HepG2 (cell line): ENCODE results near the gene CCDC88C. TPM values are rescaled to one million over a fixed set of nuclear protein-coding genes. Genes with fewer than 3 reads are reported as not detected.

Experiments
- ATAC-seq: fragments of 200-7000 bp; cut with Tn5 transposase; 3 replicates; pipeline ENCODE4 v1.9.1; 2020; ENCODE audit warnings: mild to moderate bottlenecking, moderate library complexity
- BruUV-seq: library from RNA; stranded (reverse); fragments of 400-500 nt; replicated peaks from 2 replicates; lab custom pipeline; 2021; lab: Mats Ljungman, UMichigan
- CTCF ChIA-PET: fragments of 300-600 bp; formaldehyde crosslinking; extraction: SDS; loops from one replicate; lab custom pipeline; 2021; ENCODE audit warnings: low total read pairs, inconsistent platforms, low intra/inter-chr PET ratio; lab: Yijun Ruan, JAX
- POLR2A ChIA-PET: fragments of 350-600 bp; sonication (Branson Sonifier 250); formaldehyde crosslinking; loops from one replicate; lab custom pipeline; 2020; ENCODE audit warnings: antibody characterized with exemption, inconsistent platforms; lab: Yijun Ruan, JAX
- DNase-seq: peaks from one replicate; pipeline ENCODE4 v3.0.0-alpha.2; 2015; ENCODE audit warnings: low spot score
- FAIRE-seq: peaks from 3 replicates; lab custom pipeline; 2011; peaks lifted over from hg19 to GRCh38; lab: Jason Lieb, UNC
- H2AFZ ChIP-seq: one replicate; pipeline ENCODE4 v1.6.1; 2011; ENCODE audit warnings: low read length, inconsistent platforms
- H3K27ac ChIP-seq: fragments of 300-600 bp; 3 replicates; pipeline ENCODE4 v1.8.0; 2011; ENCODE audit warnings: mixed run types, mild to moderate bottlenecking, mixed read lengths, low read length, inconsistent platforms; ENCODE audit not compliant: insufficient read depth; ENCODE audit errors: extremely low read length
- H3K27me3 ChIP-seq, 2 experiments: fragments of 200-600 bp in 1 of 2; 2 replicates in 1 of 2; 3 replicates in 1 of 2; pipeline versions ENCODE4 v1.6.0 to v1.8.0; 2011; ENCODE audit warnings: low read length in 2 of 2, mild to moderate bottlenecking in 2 of 2, moderate library complexity in 2 of 2, inconsistent platforms in 1 of 2; ENCODE audit not compliant: insufficient read depth in 2 of 2, control insufficient read depth in 1 of 2
- H3K36me3 ChIP-seq, 2 experiments: fragments of 200-600 bp in 1 of 2; replicated peaks in 1 of 2; 2 replicates in 1 of 2; 3 replicates in 1 of 2; pipeline versions ENCODE4 v1.5.1 to v1.8.0; 2011; ENCODE audit warnings: low read length in 2 of 2, inconsistent platforms in 1 of 2; ENCODE audit not compliant: insufficient read depth in 2 of 2, control insufficient read depth in 1 of 2
- H3K4me1 ChIP-seq: 2 replicates; pipeline ENCODE4 v1.5.1; 2012; ENCODE audit warnings: low read length, inconsistent platforms; ENCODE audit not compliant: insufficient read depth
- H3K4me2 ChIP-seq: 2 replicates; pipeline ENCODE4 v1.6.0; 2011; ENCODE audit warnings: low read depth, low read length, inconsistent platforms
- H3K4me3 ChIP-seq, 3 experiments: fragments of 200-600 bp in 1 of 3; sonication (generic), shearing (Covaris generic) in 1 of 3; replicated peaks in 1 of 3; 2 replicates each; pipeline ENCODE4 v1.5.1; 2011 to 2016; ENCODE audit warnings: low read length in 3 of 3, inconsistent platforms in 2 of 3, low read depth in 2 of 3, mild to moderate bottlenecking in 2 of 3, control low read depth in 1 of 3, mixed read lengths in 1 of 3; ENCODE audit not compliant: insufficient read depth in 1 of 3
- H3K79me2 ChIP-seq: one replicate; pipeline ENCODE4 v1.6.1; 2011; ENCODE audit warnings: low read length, inconsistent platforms; ENCODE audit not compliant: insufficient read depth
- H3K9ac ChIP-seq: 2 replicates; pipeline ENCODE4 v1.6.0; 2011; ENCODE audit warnings: mild to moderate bottlenecking, low read depth, low read length, inconsistent platforms; ENCODE audit not compliant: insufficient read depth
- H3K9me3 ChIP-seq: 2 replicates; pipeline ENCODE4 v1.5.1; 2012; ENCODE audit warnings: mild to moderate bottlenecking, low read length
- H4K20me1 ChIP-seq: 2 replicates; pipeline ENCODE4 v1.6.0; 2011; ENCODE audit warnings: inconsistent platforms, mild to moderate bottlenecking, low read length, moderate library complexity; ENCODE audit not compliant: insufficient read depth
- AGO2 ChIP-seq: fragments of 200-400 bp; formaldehyde crosslinking; optimal IDR thresholded peaks from 2 replicates; pipeline ENCODE3; 2017; ENCODE audit warnings: mild to moderate bottlenecking, low read depth, low read length, moderate library complexity
- ATF3 ChIP-seq: sonication (generic); formaldehyde crosslinking; IDR thresholded peaks from 2 replicates; pipeline ENCODE4 v1.4.0; 2020; ENCODE audit warnings: missing genetic modification reagents
- GZF1 ChIP-seq: sonication (generic); formaldehyde crosslinking; IDR thresholded peaks from 2 replicates; pipeline ENCODE4 v1.5.1; 2020; ENCODE audit warnings: mild to moderate bottlenecking, missing genetic modification reagents
- HOXA3 ChIP-seq: sonication (generic); formaldehyde crosslinking; IDR thresholded peaks from 2 replicates; pipeline ENCODE4 v1.5.0; 2020; ENCODE audit warnings: missing genetic modification reagents
- NCOA1 ChIP-seq: sonication (generic); formaldehyde crosslinking; IDR thresholded peaks from 2 replicates; pipeline ENCODE4 v1.9.0; 2021; ENCODE audit warnings: missing genetic modification reagents
- SALL1 ChIP-seq: sonication (generic); formaldehyde crosslinking; IDR thresholded peaks from 2 replicates; pipeline ENCODE4 v1.8.0; 2022; ENCODE audit warnings: mild to moderate bottlenecking, missing genetic modification reagents
- SP1 ChIP-seq, 2 experiments: fragments of 450-650 bp in 1 of 2; sonication (generic) in 1 of 2; formaldehyde crosslinking in 1 of 2; IDR thresholded peaks; 2 replicates each; pipeline versions ENCODE4 v1.4.0 to v1.6.1; 2016 to 2020; ENCODE audit warnings: missing genetic modification reagents in 1 of 2
- SYNCRIP ChIP-seq: fragments of 200-400 bp; formaldehyde crosslinking; IDR thresholded peaks from 2 replicates; pipeline ENCODE4 v1.6.1; 2018; ENCODE audit warnings: mild to moderate bottlenecking, low read depth, low read length; ENCODE audit not compliant: insufficient read depth
- TCF7L2 ChIP-seq: IDR thresholded peaks from 2 replicates; pipeline ENCODE4 v1.6.1; 2011; ENCODE audit warnings: mild to moderate bottlenecking, low read depth, low read length, moderate library complexity
- TGIF2 ChIP-seq: IDR thresholded peaks from 2 replicates; pipeline ENCODE4 v1.6.1; 2016; ENCODE audit warnings: control low read depth, missing compliant biosample characterization
- ZFP91 ChIP-seq: sonication (generic); formaldehyde crosslinking; IDR thresholded peaks from 2 replicates; pipeline ENCODE4 v1.9.0; 2022; ENCODE audit warnings: missing genetic modification reagents, mild to moderate bottlenecking, borderline replicate concordance
- ZNF282 ChIP-seq: fragments of 450-650 bp; IDR thresholded peaks from 2 replicates; pipeline ENCODE4 v1.6.1; 2018; ENCODE audit not compliant: partially characterized antibody
- ZNF605 ChIP-seq: sonication (generic); formaldehyde crosslinking; IDR thresholded peaks from 2 replicates; pipeline ENCODE4 v1.8.0; 2022; ENCODE audit warnings: mild to moderate bottlenecking, missing genetic modification reagents
- ZNF614 ChIP-seq: IDR thresholded peaks from 2 replicates; pipeline ENCODE4 v1.6.1; 2018; ENCODE audit warnings: missing biosample characterization, missing genetic modification reagents, inconsistent platforms, borderline replicate concordance
- WGBS: methylation state at CpG from one replicate; pipeline ENCODE4 v1.1.6; 2017; ENCODE audit warnings: low lambda C conversion rate; 5-methylcytosine and 5-hydroxymethylcytosine counted together
- in situ Hi-C: cut with HindIII; loops from 2 replicates; pipeline ENCODE4 v1.10.0; 2017; ENCODE audit warnings: low pct_unique_long_range_greater_than_20kb; ENCODE audit not compliant: extremely low pct_ligation_motif_present
- intact Hi-C: fragments of 100-400 bp; cut with micrococcal nuclease; formaldehyde crosslinking; loops from one replicate; pipeline ENCODE4 v1.10.0; 2022; ENCODE audit not compliant: unreplicated experiment
- polyA plus RNA-seq, 8 experiments: library from polyadenylated mRNA; depleted of rRNA in 3 of 8; stranded (reverse) in 7 of 8; unstranded in 1 of 8; fragments of >200 nt; fragmentation: Illumina TruSeq in 4 of 8; extraction: Trizol in 4 of 8; gene quantifications; 2 replicates each; pipeline versions ENCODE4 v1.2.1 to v1.2.3, GENCODE V29; 2011 to 2016; ENCODE audit warnings: low read depth in 4 of 8, missing spikeins in 1 of 8, mixed read lengths in 1 of 8; ENCODE audit not compliant: insufficient read depth in 1 of 8
- total RNA-seq, 5 experiments: library from RNA; depleted of rRNA; stranded (reverse); fragments of >200 nt; fragmentation: Illumina TruSeq; extraction: Trizol; gene quantifications; 2 replicates each; pipeline ENCODE4 v1.2.3, GENCODE V29; 2016; ENCODE audit warnings: low read depth in 1 of 5
- TF ChIP-seq, protein P1 (sequence below): sonication (generic); formaldehyde crosslinking; IDR thresholded peaks from 2 replicates; pipeline ENCODE4 v1.9.0; 2021; ENCODE audit warnings: missing genetic modification reagents, borderline replicate concordance
- TF ChIP-seq, protein P2 (sequence below): sonication (generic); formaldehyde crosslinking; IDR thresholded peaks from 2 replicates; pipeline ENCODE4 v1.5.0; 2020; ENCODE audit warnings: missing genetic modification reagents
- TF ChIP-seq, protein P3 (sequence below): sonication (generic); formaldehyde crosslinking; IDR thresholded peaks from 2 replicates; pipeline ENCODE4 v1.4.0; 2020; ENCODE audit warnings: missing genetic modification reagents

The CCDC88C gene
- total and polyA plus RNA-seq, 2 of the 13 experiments (the other 11 are each of a cell fraction or from before 2014, with no cell fraction given) = 3.6 to 11.7 TPM

DNA sequence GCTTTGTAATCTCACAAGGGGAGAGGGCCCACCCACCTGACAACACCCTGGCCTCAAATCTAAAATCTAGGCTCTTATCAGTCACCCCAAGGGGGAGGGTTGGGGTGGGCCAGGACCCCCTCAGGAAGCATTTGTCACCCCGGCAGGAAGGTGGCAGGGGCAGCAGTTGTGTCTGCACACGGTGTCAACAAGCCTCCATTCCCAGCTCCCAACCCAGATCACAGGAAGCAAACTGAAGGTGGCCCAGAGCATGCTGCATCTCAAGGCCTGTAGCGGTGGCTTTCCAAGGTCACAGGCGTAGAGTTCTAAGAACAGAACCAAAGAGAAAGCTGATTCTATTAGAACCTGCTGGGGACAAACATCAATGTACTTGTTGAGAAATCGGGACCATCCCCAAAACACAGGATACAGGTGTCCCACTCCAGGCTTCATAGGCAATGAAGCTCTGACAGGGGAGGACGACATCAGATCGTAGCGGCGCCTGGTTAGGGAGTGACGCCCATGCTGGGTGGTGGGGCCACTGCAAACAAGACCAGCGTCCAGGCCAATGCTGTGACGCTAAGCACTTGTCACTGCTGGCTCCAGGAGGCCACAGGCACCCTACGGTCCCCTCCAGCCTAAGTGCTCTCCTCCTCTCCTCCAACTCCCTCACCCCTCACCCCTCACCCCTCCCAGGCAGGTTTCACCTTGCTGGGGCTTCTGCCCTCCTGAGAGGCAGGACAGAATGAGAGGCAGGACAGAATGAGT, 52.9 kb downstream of the CCDC88C start:
- Histone ChIP-seq H4K20me1 (no peaks in the 10 kb centered on the region), H3K9me3 (no peaks in the 10 kb centered on the region), H3K36me3 (no peaks in the 10 kb centered on the region), H3K4me1 (peaks cover 49% of the 10 kb centered on the region), H3K27me3 (no peaks in the 10 kb centered on the region), H3K79me2 (no peaks in the 10 kb centered on the region), H3K9ac (no peak overlapping the region), H3K4me3 (no peak overlapping the region), H3K27ac (no peak overlapping the region), H2AFZ (no peak overlapping the region), H3K4me2 (no peak overlapping the region)
- peak; percentile 21; the same call in 2 of the 3 replicates for ATAC-seq
- FAIRE-seq = no peak
- ChIA-PET CTCF (no interaction called here), POLR2A (no interaction called here)
- intact Hi-C loops (no loop called here), in situ Hi-C loops (no loop called here)
- 72% methylated on average over 5 of the region's 13 CpGs for WGBS
- BruUV-seq = no TSS peak
- DNase-seq = peak; percentile 13
- TF ChIP-seq, protein P1, sequence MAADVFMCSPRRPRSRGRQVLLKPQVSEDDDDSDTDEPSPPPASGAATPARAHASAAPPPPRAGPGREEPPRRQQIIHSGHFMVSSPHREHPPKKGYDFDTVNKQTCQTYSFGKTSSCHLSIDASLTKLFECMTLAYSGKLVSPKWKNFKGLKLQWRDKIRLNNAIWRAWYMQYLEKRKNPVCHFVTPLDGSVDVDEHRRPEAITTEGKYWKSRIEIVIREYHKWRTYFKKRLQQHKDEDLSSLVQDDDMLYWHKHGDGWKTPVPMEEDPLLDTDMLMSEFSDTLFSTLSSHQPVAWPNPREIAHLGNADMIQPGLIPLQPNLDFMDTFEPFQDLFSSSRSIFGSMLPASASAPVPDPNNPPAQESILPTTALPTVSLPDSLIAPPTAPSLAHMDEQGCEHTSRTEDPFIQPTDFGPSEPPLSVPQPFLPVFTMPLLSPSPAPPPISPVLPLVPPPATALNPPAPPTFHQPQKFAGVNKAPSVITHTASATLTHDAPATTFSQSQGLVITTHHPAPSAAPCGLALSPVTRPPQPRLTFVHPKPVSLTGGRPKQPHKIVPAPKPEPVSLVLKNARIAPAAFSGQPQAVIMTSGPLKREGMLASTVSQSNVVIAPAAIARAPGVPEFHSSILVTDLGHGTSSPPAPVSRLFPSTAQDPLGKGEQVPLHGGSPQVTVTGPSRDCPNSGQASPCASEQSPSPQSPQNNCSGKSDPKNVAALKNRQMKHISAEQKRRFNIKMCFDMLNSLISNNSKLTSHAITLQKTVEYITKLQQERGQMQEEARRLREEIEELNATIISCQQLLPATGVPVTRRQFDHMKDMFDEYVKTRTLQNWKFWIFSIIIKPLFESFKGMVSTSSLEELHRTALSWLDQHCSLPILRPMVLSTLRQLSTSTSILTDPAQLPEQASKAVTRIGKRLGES (CRISPR knock-in tag) = no peak
- TF ChIP-seq ATF3 (CRISPR knock-in tag) (no peak), SALL1 (CRISPR knock-in tag) (0 out of 2 replicates have a peak, but pooled peaks have one; percentile 10), NCOA1 (CRISPR knock-in tag) (no peak), SYNCRIP (no peak), TCF7L2 (no peak), AGO2 (no peak), ZFP91 (CRISPR knock-in tag) (0 out of 2 replicates have a peak, but pooled peaks have one; percentile 1), ZNF605 (CRISPR knock-in tag) (no peak), HOXA3 (CRISPR knock-in tag) (no peak), GZF1 (CRISPR knock-in tag) (no peak), ZNF282 (no peak), SP1 (IDR thresholded peaks at IDR 0.05) (no peak), SP1 (CRISPR knock-in tag; IDR thresholded peaks at IDR 0.05) (no peak), ZNF614 (CRISPR knock-in tag) (no peak), TGIF2 (CRISPR knock-in tag) (no peak)
- TF ChIP-seq, protein P2, sequence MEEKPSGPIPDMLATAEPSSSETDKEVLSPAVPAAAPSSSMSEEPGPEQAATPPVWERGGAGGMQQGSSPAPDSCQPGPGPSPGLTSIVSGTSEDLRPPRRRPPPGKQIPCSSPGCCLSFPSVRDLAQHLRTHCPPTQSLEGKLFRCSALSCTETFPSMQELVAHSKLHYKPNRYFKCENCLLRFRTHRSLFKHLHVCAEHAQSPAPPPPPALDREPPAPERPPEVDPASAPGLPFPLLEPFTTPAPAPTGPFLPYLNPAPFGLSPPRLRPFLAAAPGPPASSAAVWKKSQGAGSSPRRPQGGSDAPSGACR (CRISPR knock-in tag) = no peak
- TF ChIP-seq, protein P3, sequence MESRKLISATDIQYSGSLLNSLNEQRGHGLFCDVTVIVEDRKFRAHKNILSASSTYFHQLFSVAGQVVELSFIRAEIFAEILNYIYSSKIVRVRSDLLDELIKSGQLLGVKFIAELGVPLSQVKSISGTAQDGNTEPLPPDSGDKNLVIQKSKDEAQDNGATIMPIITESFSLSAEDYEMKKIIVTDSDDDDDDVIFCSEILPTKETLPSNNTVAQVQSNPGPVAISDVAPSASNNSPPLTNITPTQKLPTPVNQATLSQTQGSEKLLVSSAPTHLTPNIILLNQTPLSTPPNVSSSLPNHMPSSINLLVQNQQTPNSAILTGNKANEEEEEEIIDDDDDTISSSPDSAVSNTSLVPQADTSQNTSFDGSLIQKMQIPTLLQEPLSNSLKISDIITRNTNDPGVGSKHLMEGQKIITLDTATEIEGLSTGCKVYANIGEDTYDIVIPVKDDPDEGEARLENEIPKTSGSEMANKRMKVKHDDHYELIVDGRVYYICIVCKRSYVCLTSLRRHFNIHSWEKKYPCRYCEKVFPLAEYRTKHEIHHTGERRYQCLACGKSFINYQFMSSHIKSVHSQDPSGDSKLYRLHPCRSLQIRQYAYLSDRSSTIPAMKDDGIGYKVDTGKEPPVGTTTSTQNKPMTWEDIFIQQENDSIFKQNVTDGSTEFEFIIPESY (CRISPR knock-in tag) = peak; percentile 50; the same call in 1 of the 2 replicates
